SJSA1 (cell line): ENCODE data around the gene USP27X. TPM values are rescaled to one million over a fixed set of nuclear protein-coding genes. Genes with fewer than 3 reads are reported as not detected.

Source experiments
- DNase-seq, 2 experiments: peaks; one replicate each; pipeline ENCODE4 v3.0.0-alpha.2; 2015 to 2020; ENCODE audit warnings: low spot score in 2 of 2, low read depth in 1 of 2
- H3K27ac ChIP-seq: fragments of 250-450 bp; sonication (Bioruptor Pico); 2 replicates; pipeline ENCODE4 v1.5.1; 2020; ENCODE audit warnings: mild to moderate bottlenecking, moderate library complexity
- H3K27me3 ChIP-seq: fragments of 250-450 bp; sonication (Bioruptor Pico); replicated peaks from 2 replicates; pipeline ENCODE4 v1.5.1; 2020; ENCODE audit warnings: mild to moderate bottlenecking, moderate library complexity
- H3K36me3 ChIP-seq: fragments of 250-450 bp; sonication (Bioruptor Pico); 2 replicates; pipeline ENCODE4 v1.5.1; 2020; ENCODE audit warnings: mild to moderate bottlenecking
- H3K4me1 ChIP-seq: fragments of 250-450 bp; sonication (Bioruptor Pico); replicated peaks from 2 replicates; pipeline ENCODE4 v1.6.1; 2021; ENCODE audit warnings: mild to moderate bottlenecking
- H3K4me3 ChIP-seq: fragments of 250-450 bp; sonication (Bioruptor Pico); 2 replicates; pipeline ENCODE4 v1.5.1; 2020; ENCODE audit warnings: mild to moderate bottlenecking
- H3K9me3 ChIP-seq: fragments of 250-450 bp; sonication (Bioruptor Pico); replicated peaks from 2 replicates; pipeline ENCODE4 v1.5.1; 2020; ENCODE audit warnings: mild to moderate bottlenecking
- total RNA-seq: library from RNA; depleted of rRNA; stranded (reverse); fragments of >200 nt; shearing (Covaris generic); gene quantifications from 2 replicates; pipeline ENCODE4 v1.2.3, GENCODE V29; 2014

The USP27X gene
- total RNA-seq, 1 experiment from 2014 or later, result 0.87 TPM

GRCh38 chrX:49862093-49862492 lies 17.2 kb upstream of the USP27X start:
- Histone ChIP-seq H3K27ac (no peak overlapping the region), H3K4me1 (no peaks in the 10 kb centered on the region), H3K36me3 (no peaks in the 10 kb centered on the region), H3K27me3 (no peaks in the 10 kb centered on the region), H3K4me3 (no peak overlapping the region), H3K9me3 (no peaks in the 10 kb centered on the region)
- no peak for DNase-seq

- H3K4me1 ChIP-seq, result no peaks in the 10 kb centered on the region
- no peaks in the 10 kb centered on the region for H3K36me3 ChIP-seq
- H3K9me3 ChIP-seq, result no peaks in the 10 kb centered on the region
- H3K27ac ChIP-seq, result no peak overlapping the region
- no peaks in the 10 kb centered on the region for H3K27me3 ChIP-seq
- DNase-seq, result no peak
- no peak overlapping the region for H3K4me3 ChIP-seq
Measured at GRCh38 chrX:49868739-49869138, 10.5 kb upstream of the USP27X start.

- Histone ChIP-seq H3K9me3 (no peaks in the 10 kb centered on the region), H3K4me1 (0 out of 2 replicates have a peak, but pooled peaks cover 3% of the 10 kb centered on the region), H3K4me3 (no peak overlapping the region), H3K27ac (no peak overlapping the region), H3K36me3 (no peaks in the 10 kb centered on the region), H3K27me3 (no peaks in the 10 kb centered on the region)
- no peak for DNase-seq
Measured at GRCh38 chrX:49876750-49877149, 2.5 kb upstream of the USP27X start.

GRCh38 chrX:49877397-49878101 lies 1.7 kb upstream of the USP27X start:
- no peak for DNase-seq
- Histone ChIP-seq H3K36me3 (no peaks in the 10 kb centered on the region), H3K4me3 (no peak overlapping the region), H3K27me3 (no peaks in the 10 kb centered on the region), H3K4me1 (0 out of 2 replicates have a peak, but pooled peaks cover 3% of the 10 kb centered on the region), H3K9me3 (no peaks in the 10 kb centered on the region), H3K27ac (no peak overlapping the region)

GRCh38 chrX:49878128-49878833 lies 1.0 kb upstream of the USP27X start:
- Histone ChIP-seq H3K4me1 (0 out of 2 replicates have a peak, but pooled peaks cover 3% of the 10 kb centered on the region), H3K27ac (no peak overlapping the region), H3K36me3 (no peaks in the 10 kb centered on the region), H3K4me3 (peak overlapping the region; percentile 52), H3K9me3 (no peaks in the 10 kb centered on the region), H3K27me3 (no peaks in the 10 kb centered on the region)
- no peak for DNase-seq

- H3K36me3 ChIP-seq, result no peaks in the 10 kb centered on the region
- no peak overlapping the region for H3K27ac ChIP-seq
- H3K27me3 ChIP-seq, result no peaks in the 10 kb centered on the region
- no peaks in the 10 kb centered on the region for H3K9me3 ChIP-seq
- peak overlapping the region; percentile 52 for H3K4me3 ChIP-seq
- DNase-seq, result no peak
- H3K4me1 ChIP-seq, result 0 out of 2 replicates have a peak, but pooled peaks cover 3% of the 10 kb centered on the region
Measured at GRCh38 chrX:49879656-49880277, 483 bp downstream of the USP27X start.

GRCh38 chrX:49880668-49881067 lies 1.4 kb downstream of the USP27X start:
- Histone ChIP-seq H3K9me3 (no peaks in the 10 kb centered on the region), H3K4me3 (no peak overlapping the region), H3K36me3 (no peaks in the 10 kb centered on the region), H3K27me3 (no peaks in the 10 kb centered on the region), H3K4me1 (0 out of 2 replicates have a peak, but pooled peaks cover 3% of the 10 kb centered on the region), H3K27ac (no peak overlapping the region)
- DNase-seq, result no peak

GRCh38 chrX:49884290-49884862 lies 5.1 kb downstream of the USP27X start:
- H3K36me3 ChIP-seq, result no peaks in the 10 kb centered on the region
- peak; percentile 9 to 44 for DNase-seq
- no peaks in the 10 kb centered on the region for H3K4me1 ChIP-seq
- no peak overlapping the region for H3K4me3 ChIP-seq
- no peak overlapping the region for H3K27ac ChIP-seq
- no peaks in the 10 kb centered on the region for H3K27me3 ChIP-seq
- no peaks in the 10 kb centered on the region for H3K9me3 ChIP-seq

- Histone ChIP-seq H3K4me3 (no peak overlapping the region), H3K36me3 (no peaks in the 10 kb centered on the region), H3K27me3 (no peaks in the 10 kb centered on the region), H3K4me1 (no peaks in the 10 kb centered on the region), H3K27ac (no peak overlapping the region), H3K9me3 (no peaks in the 10 kb centered on the region)
- DNase-seq, result no peak
Measured at GRCh38 chrX:49892542-49892941, 13.3 kb downstream of the USP27X start.

GRCh38 chrX:49896951-49897350 lies 17.7 kb downstream of the USP27X start:
- H3K4me3 ChIP-seq, result no peak overlapping the region
- no peaks in the 10 kb centered on the region for H3K4me1 ChIP-seq
- H3K9me3 ChIP-seq, result no peaks in the 10 kb centered on the region

GRCh38 chrX:49901048-49901447 lies 21.8 kb downstream of the USP27X start:
- no peak for DNase-seq
- no peak overlapping the region for H3K27ac ChIP-seq
- no peaks in the 10 kb centered on the region for H3K4me1 ChIP-seq
- H3K36me3 ChIP-seq, result no peaks in the 10 kb centered on the region
- H3K9me3 ChIP-seq, result no peaks in the 10 kb centered on the region
- H3K4me3 ChIP-seq, result no peak overlapping the region
- no peaks in the 10 kb centered on the region for H3K27me3 ChIP-seq

More at GRCh38 chrX:49896951-49897350, 17.7 kb downstream of the USP27X start:
- Histone ChIP-seq H3K27me3 (no peaks in the 10 kb centered on the region), H3K27ac (no peak overlapping the region), H3K36me3 (no peaks in the 10 kb centered on the region)
- DNase-seq, result no peak

GRCh38 chrX:49910344-49910743 lies 31.1 kb downstream of the USP27X start:
- no peak overlapping the region for H3K27ac ChIP-seq
- H3K9me3 ChIP-seq, result no peaks in the 10 kb centered on the region
- no peaks in the 10 kb centered on the region for H3K27me3 ChIP-seq
- H3K4me3 ChIP-seq, result no peak overlapping the region
- no peak for DNase-seq
- H3K4me1 ChIP-seq, result no peaks in the 10 kb centered on the region
- H3K36me3 ChIP-seq, result no peaks in the 10 kb centered on the region

- Histone ChIP-seq H3K4me3 (no peak overlapping the region), H3K36me3 (no peaks in the 10 kb centered on the region), H3K27ac (no peak overlapping the region), H3K9me3 (no peaks in the 10 kb centered on the region), H3K27me3 (no peaks in the 10 kb centered on the region), H3K4me1 (no peaks in the 10 kb centered on the region)
- no peak for DNase-seq
Measured at GRCh38 chrX:49912086-49912485, 32.8 kb downstream of the USP27X start.

- Histone ChIP-seq H3K27ac (no peak overlapping the region), H3K4me1 (no peaks in the 10 kb centered on the region), H3K36me3 (no peaks in the 10 kb centered on the region), H3K4me3 (no peak overlapping the region), H3K9me3 (no peaks in the 10 kb centered on the region), H3K27me3 (no peaks in the 10 kb centered on the region)
- DNase-seq, result no peak
Measured at GRCh38 chrX:49912861-49913260, 33.6 kb downstream of the USP27X start.
